HepG2 (cell line): ENCODE data around the gene DCC. TPM values are rescaled to one million over a fixed set of nuclear protein-coding genes. Genes with fewer than 3 reads are reported as not detected.
A peak's percentile ranks its signal among the peaks of the same experiment; 100 is the strongest.

Experiments
- BORCS8-MEF2B ChIP-seq: sonication (generic); formaldehyde crosslinking; IDR thresholded peaks from 2 replicates; pipeline ENCODE4 v1.8.0; 2022; ENCODE audit warnings: mild to moderate bottlenecking, missing genetic modification reagents
- HHEX ChIP-seq: IDR thresholded peaks from 2 replicates; pipeline ENCODE4 v1.6.1; 2016; ENCODE audit warnings: control low read depth
- KDM4B ChIP-seq: sonication (generic); formaldehyde crosslinking; IDR thresholded peaks from 2 replicates; pipeline ENCODE4 v1.4.0; 2020; ENCODE audit warnings: missing genetic modification reagents
- SIX1 ChIP-seq: sonication (generic); formaldehyde crosslinking; IDR thresholded peaks from 2 replicates; pipeline ENCODE4 v1.4.0; 2020; ENCODE audit warnings: missing genetic modification reagents, borderline replicate concordance
- ZNF644 ChIP-seq: IDR thresholded peaks from 2 replicates; pipeline ENCODE4 v1.6.1; 2016; ENCODE audit warnings: low read depth
- ZSCAN25 ChIP-seq: sonication (generic); formaldehyde crosslinking; IDR thresholded peaks from 2 replicates; pipeline ENCODE4 v1.8.0; 2022; ENCODE audit warnings: mild to moderate bottlenecking, missing genetic modification reagents
- polyA plus RNA-seq, 8 experiments: library from polyadenylated mRNA; depleted of rRNA in 3 of 8; stranded (reverse) in 7 of 8; unstranded in 1 of 8; fragments of >200 nt; fragmentation: Illumina TruSeq in 4 of 8; extraction: Trizol in 4 of 8; gene quantifications; 2 replicates each; pipeline versions ENCODE4 v1.2.1 to v1.2.3, GENCODE V29; 2011 to 2016; ENCODE audit warnings: low read depth in 4 of 8, missing spikeins in 1 of 8, mixed read lengths in 1 of 8; ENCODE audit not compliant: insufficient read depth in 1 of 8
- total RNA-seq, 5 experiments: library from RNA; depleted of rRNA; stranded (reverse); fragments of >200 nt; fragmentation: Illumina TruSeq; extraction: Trizol; gene quantifications; 2 replicates each; pipeline ENCODE4 v1.2.3, GENCODE V29; 2016; ENCODE audit warnings: low read depth in 1 of 5
- TF ChIP-seq, protein P1 (sequence below): sonication (generic); formaldehyde crosslinking; IDR thresholded peaks from 2 replicates; pipeline ENCODE4 v1.5.0; 2020; ENCODE audit warnings: missing genetic modification reagents
- TF ChIP-seq, protein P2 (sequence below): sonication (generic); formaldehyde crosslinking; IDR thresholded peaks from 2 replicates; pipeline ENCODE4 v1.4.0; 2020; ENCODE audit warnings: missing genetic modification reagents
- TF ChIP-seq, protein P3 (sequence below): sonication (generic); formaldehyde crosslinking; IDR thresholded peaks from 2 replicates; pipeline ENCODE4 v1.4.0; 2020; ENCODE audit warnings: missing genetic modification reagents, borderline replicate concordance
- TF ChIP-seq, protein P4 (sequence below): sonication (generic); formaldehyde crosslinking; IDR thresholded peaks from 2 replicates; pipeline ENCODE4 v1.4.0; 2020; ENCODE audit warnings: missing genetic modification reagents
- TF ChIP-seq, protein P5 (sequence below): IDR thresholded peaks from 2 replicates; pipeline ENCODE4 v1.6.1; 2016; ENCODE audit warnings: low read depth

DCC gene
- total and polyA plus RNA-seq, 2 of the 13 experiments (the other 11 are each of a cell fraction or from before 2014, with no cell fraction given), result not detected

DNA sequence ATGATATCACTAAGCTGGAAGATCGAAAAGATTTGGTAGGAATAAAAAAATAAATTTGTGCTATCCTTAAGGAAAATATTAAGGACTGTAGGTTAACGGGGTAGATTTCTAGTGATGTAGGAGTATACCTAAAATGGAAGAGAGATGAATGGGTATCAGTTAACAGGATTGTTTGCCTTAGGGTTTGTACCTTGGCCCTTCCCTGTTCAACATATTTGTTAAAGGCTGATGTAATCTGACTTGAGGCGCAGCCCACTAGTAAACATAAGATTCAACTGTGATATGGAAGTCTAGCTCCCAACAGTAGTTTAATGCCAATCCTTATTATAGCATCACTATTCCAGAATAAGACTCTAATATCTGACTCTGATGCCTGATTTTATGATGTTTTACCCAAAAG, 685.2 kb downstream of the DCC start (continued):
- TF ChIP-seq, protein P1, sequence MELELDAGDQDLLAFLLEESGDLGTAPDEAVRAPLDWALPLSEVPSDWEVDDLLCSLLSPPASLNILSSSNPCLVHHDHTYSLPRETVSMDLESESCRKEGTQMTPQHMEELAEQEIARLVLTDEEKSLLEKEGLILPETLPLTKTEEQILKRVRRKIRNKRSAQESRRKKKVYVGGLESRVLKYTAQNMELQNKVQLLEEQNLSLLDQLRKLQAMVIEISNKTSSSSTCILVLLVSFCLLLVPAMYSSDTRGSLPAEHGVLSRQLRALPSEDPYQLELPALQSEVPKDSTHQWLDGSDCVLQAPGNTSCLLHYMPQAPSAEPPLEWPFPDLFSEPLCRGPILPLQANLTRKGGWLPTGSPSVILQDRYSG (CRISPR knock-in tag), result no peak
- TF ChIP-seq, protein P2, sequence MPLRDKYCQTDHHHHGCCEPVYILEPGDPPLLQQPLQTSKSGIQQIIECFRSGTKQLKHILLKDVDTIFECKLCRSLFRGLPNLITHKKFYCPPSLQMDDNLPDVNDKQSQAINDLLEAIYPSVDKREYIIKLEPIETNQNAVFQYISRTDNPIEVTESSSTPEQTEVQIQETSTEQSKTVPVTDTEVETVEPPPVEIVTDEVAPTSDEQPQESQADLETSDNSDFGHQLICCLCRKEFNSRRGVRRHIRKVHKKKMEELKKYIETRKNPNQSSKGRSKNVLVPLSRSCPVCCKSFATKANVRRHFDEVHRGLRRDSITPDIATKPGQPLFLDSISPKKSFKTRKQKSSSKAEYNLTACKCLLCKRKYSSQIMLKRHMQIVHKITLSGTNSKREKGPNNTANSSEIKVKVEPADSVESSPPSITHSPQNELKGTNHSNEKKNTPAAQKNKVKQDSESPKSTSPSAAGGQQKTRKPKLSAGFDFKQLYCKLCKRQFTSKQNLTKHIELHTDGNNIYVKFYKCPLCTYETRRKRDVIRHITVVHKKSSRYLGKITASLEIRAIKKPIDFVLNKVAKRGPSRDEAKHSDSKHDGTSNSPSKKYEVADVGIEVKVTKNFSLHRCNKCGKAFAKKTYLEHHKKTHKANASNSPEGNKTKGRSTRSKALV, result no peak
- TF ChIP-seq ZSCAN25 (CRISPR knock-in tag) (no peak), BORCS8-MEF2B (CRISPR knock-in tag) (no peak), KDM4B (no peak), HHEX (CRISPR knock-in tag) (no peak), ZNF644 (peak; percentile 71), SIX1 (CRISPR knock-in tag) (peak; percentile 99)
- TF ChIP-seq, protein P3, sequence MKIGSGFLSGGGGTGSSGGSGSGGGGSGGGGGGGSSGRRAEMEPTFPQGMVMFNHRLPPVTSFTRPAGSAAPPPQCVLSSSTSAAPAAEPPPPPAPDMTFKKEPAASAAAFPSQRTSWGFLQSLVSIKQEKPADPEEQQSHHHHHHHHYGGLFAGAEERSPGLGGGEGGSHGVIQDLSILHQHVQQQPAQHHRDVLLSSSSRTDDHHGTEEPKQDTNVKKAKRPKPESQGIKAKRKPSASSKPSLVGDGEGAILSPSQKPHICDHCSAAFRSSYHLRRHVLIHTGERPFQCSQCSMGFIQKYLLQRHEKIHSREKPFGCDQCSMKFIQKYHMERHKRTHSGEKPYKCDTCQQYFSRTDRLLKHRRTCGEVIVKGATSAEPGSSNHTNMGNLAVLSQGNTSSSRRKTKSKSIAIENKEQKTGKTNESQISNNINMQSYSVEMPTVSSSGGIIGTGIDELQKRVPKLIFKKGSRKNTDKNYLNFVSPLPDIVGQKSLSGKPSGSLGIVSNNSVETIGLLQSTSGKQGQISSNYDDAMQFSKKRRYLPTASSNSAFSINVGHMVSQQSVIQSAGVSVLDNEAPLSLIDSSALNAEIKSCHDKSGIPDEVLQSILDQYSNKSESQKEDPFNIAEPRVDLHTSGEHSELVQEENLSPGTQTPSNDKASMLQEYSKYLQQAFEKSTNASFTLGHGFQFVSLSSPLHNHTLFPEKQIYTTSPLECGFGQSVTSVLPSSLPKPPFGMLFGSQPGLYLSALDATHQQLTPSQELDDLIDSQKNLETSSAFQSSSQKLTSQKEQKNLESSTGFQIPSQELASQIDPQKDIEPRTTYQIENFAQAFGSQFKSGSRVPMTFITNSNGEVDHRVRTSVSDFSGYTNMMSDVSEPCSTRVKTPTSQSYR, result no peak
- TF ChIP-seq, protein P4, sequence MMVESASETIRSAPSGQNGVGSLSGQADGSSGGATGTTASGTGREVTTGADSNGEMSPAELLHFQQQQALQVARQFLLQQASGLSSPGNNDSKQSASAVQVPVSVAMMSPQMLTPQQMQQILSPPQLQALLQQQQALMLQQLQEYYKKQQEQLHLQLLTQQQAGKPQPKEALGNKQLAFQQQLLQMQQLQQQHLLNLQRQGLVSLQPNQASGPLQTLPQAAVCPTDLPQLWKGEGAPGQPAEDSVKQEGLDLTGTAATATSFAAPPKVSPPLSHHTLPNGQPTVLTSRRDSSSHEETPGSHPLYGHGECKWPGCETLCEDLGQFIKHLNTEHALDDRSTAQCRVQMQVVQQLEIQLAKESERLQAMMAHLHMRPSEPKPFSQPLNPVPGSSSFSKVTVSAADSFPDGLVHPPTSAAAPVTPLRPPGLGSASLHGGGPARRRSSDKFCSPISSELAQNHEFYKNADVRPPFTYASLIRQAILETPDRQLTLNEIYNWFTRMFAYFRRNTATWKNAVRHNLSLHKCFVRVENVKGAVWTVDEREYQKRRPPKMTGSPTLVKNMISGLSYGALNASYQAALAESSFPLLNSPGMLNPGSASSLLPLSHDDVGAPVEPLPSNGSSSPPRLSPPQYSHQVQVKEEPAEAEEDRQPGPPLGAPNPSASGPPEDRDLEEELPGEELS (CRISPR knock-in tag), result peak; percentile 32; the same call in 1 of the 2 replicates
- TF ChIP-seq, protein P5, sequence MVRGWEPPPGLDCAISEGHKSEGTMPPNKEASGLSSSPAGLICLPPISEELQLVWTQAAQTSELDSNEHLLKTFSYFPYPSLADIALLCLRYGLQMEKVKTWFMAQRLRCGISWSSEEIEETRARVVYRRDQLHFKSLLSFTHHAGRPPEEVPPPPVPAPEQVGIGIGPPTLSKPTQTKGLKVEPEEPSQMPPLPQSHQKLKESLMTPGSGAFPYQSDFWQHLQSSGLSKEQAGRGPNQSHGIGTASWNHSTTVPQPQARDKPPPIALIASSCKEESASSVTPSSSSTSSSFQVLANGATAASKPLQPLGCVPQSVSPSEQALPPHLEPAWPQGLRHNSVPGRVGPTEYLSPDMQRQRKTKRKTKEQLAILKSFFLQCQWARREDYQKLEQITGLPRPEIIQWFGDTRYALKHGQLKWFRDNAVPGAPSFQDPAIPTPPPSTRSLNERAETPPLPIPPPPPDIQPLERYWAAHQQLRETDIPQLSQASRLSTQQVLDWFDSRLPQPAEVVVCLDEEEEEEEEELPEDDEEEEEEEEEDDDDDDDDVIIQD (CRISPR knock-in tag), result peak; percentile 33; the same call in 1 of the 2 replicates
